HG02642 (cell line): Measurements from ENCODE around the gene NAB2.

ENCODE experiments used
- ATAC-seq: cut with Tn5 transposase; IDR thresholded peaks from one replicate; pipeline ENCODE4 v1.9.1; 2021; ENCODE audit warnings: mild to moderate bottlenecking; ENCODE audit not compliant: unreplicated experiment, poor library complexity

NAB2 gene

DNA sequence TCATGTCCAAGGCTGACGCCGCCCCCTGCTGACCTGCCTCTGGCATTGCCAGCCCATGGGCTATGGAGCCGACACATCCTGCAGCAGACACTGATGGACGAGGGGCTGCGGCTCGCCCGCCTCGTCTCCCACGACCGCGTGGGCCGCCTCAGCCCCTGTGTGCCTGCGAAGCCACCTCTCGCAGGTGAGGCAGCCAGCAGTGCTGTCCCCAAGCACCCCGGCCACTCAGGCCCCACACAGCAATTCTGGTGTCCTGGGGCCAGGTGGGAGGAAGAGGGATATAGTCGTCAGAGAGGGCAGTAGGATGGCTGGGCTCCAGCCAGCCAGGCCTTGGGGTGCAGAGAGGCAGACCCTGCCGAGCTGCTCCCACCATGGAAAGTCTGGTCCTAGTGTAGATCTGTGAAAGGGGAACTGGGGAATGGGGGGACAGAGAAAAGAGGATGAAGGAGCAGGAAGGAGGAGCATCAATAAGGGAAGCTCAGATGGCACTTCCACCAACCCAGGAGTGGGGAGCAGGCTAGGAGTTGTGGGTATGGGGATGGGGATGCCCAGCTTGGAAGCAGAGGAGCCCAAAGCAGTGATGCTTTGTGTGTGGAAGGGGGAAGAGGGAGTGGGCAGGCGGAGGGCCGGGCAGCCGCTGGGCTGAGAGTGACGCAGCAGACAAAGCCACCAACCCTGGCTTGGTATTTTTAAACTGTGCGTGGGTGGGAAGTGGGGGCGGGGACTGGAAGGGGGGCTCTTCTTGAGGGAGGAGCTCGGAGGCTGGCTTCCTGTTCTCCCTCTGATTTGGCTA, 4.7 kb downstream of the NAB2 start:
- peak; percentile 24 for ATAC-seq

DNA sequence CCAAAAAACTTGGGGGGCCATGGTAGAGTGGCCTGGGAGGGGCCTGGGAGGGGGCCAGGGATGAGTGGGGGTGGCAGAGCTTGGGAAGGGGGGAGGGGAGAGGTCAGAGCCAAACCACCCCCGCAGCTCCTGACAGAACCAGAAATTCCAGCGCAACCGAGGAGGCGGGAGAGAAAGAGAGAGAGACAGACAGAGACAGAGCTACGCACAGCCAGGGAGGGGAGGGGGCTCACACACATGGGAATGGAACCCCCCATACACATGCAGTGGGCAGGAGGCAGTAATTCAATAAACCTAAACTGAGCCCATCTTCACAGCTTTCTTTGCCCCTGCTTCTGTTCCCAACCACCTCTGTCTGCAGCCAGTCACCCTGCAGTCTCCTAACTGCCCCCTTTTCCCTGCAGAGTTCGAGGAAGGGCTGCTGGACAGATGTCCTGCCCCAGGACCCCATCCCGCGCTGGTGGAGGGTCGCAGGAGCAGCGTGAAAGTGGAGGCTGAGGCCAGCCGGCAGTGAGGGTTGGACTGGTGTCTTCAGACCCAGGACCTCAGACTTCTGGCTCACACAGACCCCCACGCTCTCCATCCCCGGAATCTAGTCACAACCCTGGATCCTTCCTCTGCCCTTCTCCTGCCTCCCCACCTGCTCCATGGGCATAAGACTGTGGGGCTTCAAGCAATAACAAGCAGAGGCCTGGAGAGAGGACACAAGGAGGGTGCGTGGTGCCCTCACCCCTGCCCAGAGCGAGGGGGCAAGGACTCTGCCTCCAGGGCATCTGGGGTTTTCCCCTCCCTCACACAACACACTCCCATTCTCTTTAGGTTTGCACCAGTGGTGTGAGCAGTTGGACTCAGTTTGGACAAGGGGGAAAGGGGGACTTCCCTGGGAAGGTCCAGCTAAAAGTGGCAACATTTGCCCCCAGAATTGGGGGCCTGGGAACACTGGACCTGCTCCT, 5.6 kb downstream of the NAB2 start:
- ATAC-seq = no peak

- no peak for ATAC-seq
These were observed 6.5 kb downstream of the NAB2 start for GRCh38 chr12:57095440-57095839.

DNA sequence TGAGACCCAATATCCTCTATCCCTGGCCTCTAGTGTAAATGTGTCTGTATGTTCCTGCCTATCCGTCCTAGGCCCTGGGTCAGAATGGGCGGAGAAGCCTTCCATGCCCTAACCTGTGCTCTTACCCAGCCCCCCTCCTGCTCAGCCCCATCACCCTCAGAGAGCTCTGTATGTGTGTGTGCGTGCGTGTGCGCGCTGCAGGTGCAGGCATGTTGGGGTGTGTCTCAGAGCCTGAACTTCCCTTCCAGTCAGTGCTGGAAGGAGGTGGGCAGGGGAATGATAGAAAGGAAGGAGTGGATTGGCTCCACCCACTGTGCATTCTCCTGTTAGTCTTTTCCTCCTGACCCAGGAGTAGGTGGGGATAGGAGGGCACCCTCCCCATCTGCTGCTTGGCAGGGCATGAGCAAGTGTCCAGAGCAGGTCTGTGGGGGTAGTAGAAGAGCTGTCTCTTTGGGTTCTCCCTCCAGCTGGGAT, 7.2 kb downstream of the NAB2 start:
- no peak for ATAC-seq

- ATAC-seq = no peak
These were observed 8.0 kb downstream of the NAB2 start for GRCh38 chr12:57096748-57097553.

GRCh38 chr12:57097554-57097835, 8.6 kb downstream of the NAB2 start:
- no peak for ATAC-seq

DNA sequence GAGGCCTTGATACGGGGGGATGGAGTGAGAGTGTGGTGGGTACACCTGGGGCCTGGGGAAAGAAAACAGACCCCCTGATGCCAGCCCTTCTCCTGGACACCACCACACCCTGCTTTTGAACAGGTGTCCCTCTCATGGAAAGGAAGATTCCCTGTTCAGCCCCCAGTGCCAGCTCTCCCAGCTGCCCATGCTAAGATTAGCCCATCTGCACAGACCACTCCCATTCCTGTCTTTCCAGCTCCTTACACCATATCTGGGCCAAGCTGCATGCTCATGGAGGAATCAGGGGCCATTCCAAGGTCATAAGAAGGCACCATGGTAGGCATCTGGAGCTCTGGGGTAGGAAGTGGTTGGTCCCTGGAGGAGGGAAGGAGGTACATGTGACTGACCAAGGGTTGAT, 9.6 kb downstream of the NAB2 start:
- no peak for ATAC-seq

GRCh38 chr12:57099047-57099714, 10.3 kb downstream of the NAB2 start:
- no peak for ATAC-seq

DNA sequence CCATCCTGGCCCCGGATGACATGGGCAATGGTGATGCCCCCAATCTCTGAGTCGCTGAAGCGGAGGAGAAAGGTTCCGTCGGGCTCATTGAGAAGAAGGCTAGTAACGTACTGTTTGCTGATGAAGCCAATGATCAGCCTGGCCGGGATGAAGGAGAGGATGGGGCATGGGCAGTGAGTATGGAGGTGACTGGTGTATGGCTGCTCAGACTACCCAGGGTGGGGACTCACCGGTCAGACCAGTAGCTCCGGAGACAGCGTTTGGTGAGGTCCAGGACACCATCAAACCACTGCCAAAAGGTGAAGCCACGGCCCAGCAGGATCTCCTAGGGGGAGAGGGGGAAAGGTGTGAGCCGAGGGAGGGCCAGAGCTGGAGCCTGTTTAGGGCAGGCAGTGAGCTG, 10.9 kb downstream of the NAB2 start:
- ATAC-seq = no peak

DNA sequence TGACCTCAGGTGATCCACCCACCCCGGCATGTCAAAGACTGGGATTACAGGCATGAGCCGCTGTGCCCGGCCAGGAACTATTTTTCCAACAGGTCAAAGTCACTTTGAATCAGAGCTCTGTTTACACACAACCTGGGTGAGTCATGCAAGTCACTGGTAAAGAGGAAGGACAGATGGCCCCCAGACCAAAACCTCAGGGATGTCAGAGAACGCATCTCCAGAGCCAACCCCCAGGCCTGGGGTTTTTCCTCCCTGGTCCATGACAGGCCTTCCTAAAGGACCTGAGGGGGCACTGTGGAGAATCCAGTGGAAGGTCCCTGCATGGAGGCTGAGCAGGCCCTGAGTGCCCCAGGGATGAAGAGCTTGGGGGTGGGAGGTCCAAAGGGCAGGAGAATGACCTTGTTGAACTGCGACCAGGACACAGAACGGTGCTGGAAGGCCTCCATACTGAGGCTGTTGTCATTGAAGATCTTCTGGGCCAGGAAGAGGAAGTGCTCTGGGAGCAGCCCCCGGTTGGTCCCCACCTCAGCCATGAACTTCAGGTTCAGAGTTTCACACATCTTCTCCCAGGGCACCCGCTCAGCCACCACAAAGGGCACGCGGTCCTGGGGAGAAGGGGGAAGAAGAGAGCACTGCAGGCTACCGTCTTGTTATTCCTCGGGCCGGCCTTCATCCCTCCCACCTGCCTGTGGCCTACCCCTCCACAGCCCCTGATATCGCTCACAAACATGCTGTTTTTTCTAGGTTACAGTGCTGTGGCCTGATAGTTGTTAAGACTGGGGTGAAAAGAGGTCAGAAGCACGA, 13.2 kb downstream of the NAB2 start:
- ATAC-seq = no peak

DNA sequence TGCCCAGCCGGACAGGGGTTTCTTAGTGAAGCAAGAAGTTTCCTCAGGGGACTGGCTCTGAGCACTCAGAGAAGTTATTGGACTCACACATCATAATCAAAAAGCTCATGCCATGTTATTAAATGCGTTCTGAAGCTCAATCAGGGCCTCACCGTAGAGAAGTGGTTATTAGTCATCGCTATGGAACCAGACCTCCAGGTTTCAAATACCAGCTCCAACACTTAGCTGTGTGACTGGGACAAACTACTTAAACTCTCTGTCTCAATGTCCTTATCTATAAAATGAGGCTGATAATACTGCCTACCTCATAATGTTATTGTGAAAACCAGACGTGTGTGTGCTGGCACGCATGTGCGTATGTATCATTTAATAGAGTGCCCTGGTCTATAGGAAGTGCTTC, 14.9 kb downstream of the NAB2 start:
- ATAC-seq = no peak

GRCh38 chr12:57104292-57104910, 15.5 kb downstream of the NAB2 start:
- no peak for ATAC-seq

DNA sequence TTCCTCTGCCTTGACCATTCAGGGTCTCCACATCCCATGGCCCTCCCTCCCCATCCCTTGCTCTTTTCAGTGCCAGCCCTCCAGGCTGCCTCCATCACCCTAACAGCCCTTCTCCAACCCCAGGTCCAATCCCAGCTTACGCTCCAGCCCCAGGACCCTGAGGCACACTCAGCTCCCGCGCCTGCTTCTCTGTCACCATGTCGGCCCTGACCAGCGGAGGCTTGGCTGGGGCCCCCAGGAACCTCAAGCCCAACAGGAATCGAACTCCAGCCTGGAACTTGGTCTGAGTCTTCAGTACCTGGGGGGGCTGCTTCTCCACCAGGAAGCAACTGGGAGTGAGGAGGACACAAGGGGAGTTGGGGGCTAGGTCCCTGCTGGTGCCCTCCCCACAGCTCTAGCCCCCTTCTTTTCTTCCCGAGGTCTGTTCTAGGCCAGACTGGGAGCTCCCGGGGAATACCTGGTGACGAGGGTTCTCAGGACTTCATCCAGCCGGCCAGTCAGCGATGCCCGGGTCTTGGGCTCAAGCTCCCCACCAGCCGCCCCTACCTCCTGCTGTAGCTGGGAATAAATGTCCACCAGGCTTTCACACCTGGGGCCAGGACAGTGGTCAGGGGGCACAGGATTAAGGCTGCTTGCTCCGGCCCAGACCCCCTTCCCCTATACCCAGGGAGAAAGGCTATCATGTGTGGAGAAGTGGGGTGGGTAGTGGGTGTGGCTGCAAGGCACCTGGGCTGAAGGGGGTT, 16.3 kb downstream of the NAB2 start:
- no peak for ATAC-seq

- ATAC-seq = no peak
These were observed 17.3 kb downstream of the NAB2 start for GRCh38 chr12:57106021-57106708.

DNA sequence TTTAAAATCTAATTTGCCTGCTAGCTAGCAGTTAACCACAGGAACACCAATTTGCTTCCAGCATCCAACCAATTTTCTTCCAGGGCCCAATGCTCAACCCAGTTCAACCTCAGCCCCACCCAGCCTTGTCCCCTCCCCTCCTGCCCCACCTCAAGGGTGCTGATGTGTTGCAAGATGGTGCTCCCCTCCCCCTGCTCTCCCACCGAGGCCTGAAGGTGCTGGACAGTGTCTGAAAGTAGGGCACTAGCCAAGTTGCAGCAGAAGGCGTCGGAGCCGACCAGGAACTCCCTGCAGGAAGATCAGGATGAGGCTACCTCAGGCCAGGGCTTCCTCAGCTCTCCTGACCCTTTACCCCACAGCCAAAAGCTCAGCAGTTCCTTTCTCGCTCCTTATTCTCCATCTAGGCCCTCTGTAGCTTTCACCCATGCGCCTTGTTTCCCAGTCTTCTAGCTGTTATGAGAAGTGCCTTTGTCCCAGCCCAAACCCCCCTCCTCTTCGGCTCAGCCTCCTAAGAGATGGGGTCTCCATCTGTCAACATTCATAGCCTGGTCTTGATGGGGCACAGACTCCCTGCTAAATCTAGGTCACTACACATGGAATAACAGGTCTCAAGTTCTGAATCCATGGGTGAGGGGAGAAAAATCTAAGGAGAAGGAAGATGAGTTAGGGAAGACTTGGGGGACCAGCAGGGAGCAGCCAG, 18.7 kb downstream of the NAB2 start:
- ATAC-seq = no peak

DNA sequence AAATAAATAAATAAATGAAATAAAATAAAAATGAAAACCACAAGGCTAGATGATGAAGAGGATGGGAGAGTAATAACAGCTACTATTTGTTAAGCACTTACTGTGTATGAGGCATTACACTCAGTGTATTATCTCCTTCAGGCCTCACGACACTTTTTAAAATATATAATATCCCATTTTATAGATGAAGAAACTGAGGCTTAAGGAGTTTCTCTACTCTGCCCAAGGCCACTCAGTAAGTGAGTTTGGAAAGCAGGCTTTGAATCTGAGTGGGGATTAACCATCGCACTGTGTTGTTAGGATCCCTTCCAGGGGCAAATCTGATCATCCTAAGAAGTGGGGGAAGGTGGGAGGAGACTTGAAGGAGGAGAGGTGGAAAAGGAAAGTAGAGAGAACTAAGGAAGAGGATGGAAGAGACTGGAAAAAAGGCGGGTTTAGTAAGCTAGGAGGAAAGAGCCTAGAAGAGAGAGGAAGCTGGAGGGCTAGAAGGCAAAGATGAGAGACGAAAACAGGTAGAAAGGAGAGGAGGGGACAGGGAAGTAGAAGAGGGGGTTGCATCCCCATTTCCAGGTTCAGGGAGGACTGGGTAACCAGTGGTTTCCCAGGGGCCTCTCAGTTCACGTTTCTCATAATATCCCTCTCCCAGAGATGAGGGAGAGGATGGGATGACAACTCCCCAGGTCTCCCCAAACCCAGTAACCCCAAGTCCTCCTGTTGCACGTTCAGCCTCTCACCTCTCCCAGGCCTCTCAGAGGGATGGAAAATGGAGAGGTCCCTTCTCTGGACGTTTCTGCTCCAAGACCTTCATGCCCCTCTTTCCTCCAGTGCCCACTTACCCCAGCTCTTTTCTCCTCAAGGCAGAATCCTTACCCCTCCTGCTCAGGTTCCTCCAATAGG, 20.5 kb downstream of the NAB2 start:
- no peak for ATAC-seq
